B cell (primary cell): ENCODE measurements around the gene TRIM40. TPM values are rescaled to one million over a fixed set of nuclear protein-coding genes. Genes with fewer than 3 reads are reported as not detected.

Experiments
- ATAC-seq: fragments of 200-7000 bp; cut with Tn5 transposase; one replicate; pipeline ENCODE4 v1.10.0; 2021; ENCODE audit warnings: low read depth, mild to moderate bottlenecking, moderate number of reproducible peaks, moderate library complexity
- CTCF ChIA-PET: fragments of 350-600 bp; sonication (Branson Sonifier 250); formaldehyde crosslinking; loops from one replicate; lab custom pipeline; 2021; ENCODE audit warnings: antibody characterized with exemption, inconsistent platforms; lab: Charles Lee
- POLR2A ChIA-PET: fragments of 350-600 bp; sonication (Branson Sonifier 250); formaldehyde crosslinking; loops from one replicate; lab custom pipeline; 2021; ENCODE audit warnings: antibody characterized with exemption; lab: Charles Lee
- DNase-seq: peaks from one replicate; pipeline ENCODE4 v3.0.0; 2013
- H2AFZ ChIP-seq: 2 replicates; pipeline ENCODE4 v1.6.1; 2012; ENCODE audit warnings: mild to moderate bottlenecking, low read depth, low read length; ENCODE audit not compliant: insufficient read depth, poor library complexity, severe bottlenecking
- H3K27ac ChIP-seq, 2 donors: 1 replicate in 1 of 2; 2 replicates in 1 of 2; pipeline ENCODE4 v1.5.1; 2012 to 2013; ENCODE audit warnings: low read length in 2 of 2, mild to moderate bottlenecking in 2 of 2, moderate library complexity in 1 of 2
- H3K27me3 ChIP-seq, 4 experiments: fragments of 200-600 bp in 1 of 4; sonication (generic) in 1 of 4; replicated peaks in 1 of 4; 1 replicate in 2 of 4; 2 replicates in 2 of 4; pipeline versions ENCODE4 v1.6.1 to v1.7.0; 2013 to 2016; ENCODE audit warnings: low read length in 3 of 4, mild to moderate bottlenecking in 2 of 4, mixed read lengths in 1 of 4, moderate library complexity in 1 of 4; ENCODE audit not compliant: insufficient read depth in 4 of 4, control insufficient read depth in 3 of 4; ENCODE audit errors: control extremely low read depth in 1 of 4
- H3K36me3 ChIP-seq, 2 experiments: replicated peaks in 1 of 2; 1 replicate in 1 of 2; 2 replicates in 1 of 2; pipeline versions ENCODE4 v1.6.1 to v1.7.1; 2013; ENCODE audit warnings: low read length in 1 of 2; ENCODE audit not compliant: insufficient read depth in 2 of 2, control insufficient read depth in 1 of 2; ENCODE audit errors: control extremely low read depth in 1 of 2, extremely low read depth in 1 of 2
- H3K4me1 ChIP-seq, 2 donors: fragments of 200-600 bp in 1 of 2; sonication (generic) in 1 of 2; 1 replicate in 1 of 2; 2 replicates in 1 of 2; pipeline versions ENCODE4 v1.5.1 to v1.6.1; 2013 to 2017; ENCODE audit warnings: low read length in 2 of 2; ENCODE audit not compliant: control insufficient read depth in 2 of 2, insufficient read depth in 2 of 2
- H3K4me2 ChIP-seq: replicated peaks from 2 replicates; pipeline ENCODE3; 2012; ENCODE audit warnings: mild to moderate bottlenecking, low read depth, low read length; ENCODE audit not compliant: poor library complexity, severe bottlenecking
- H3K4me3 ChIP-seq, 5 experiments: fragments of 200-600 bp in 1 of 5; sonication (generic) in 1 of 5; 1 replicate in 3 of 5; 2 replicates in 2 of 5; pipeline versions ENCODE4 v1.5.1 to v1.7.0; 2011 to 2016; ENCODE audit warnings: low read length in 4 of 5, mild to moderate bottlenecking in 4 of 5, low read depth in 2 of 5, control low read depth in 1 of 5, moderate library complexity in 1 of 5; ENCODE audit not compliant: insufficient read depth in 1 of 5; ENCODE audit errors: control extremely low read depth in 1 of 5, extremely low read depth in 1 of 5
- H3K79me2 ChIP-seq: fragments of 200-600 bp; sonication (generic); one replicate; pipeline ENCODE4 v1.6.0; 2016; ENCODE audit warnings: low read length; ENCODE audit not compliant: control insufficient read depth, insufficient read depth
- H3K9ac ChIP-seq: fragments of 200-600 bp; sonication (generic); 2 replicates; pipeline ENCODE4 v1.6.1; 2017; ENCODE audit warnings: mild to moderate bottlenecking, low read length, moderate library complexity
- H3K9me3 ChIP-seq, 3 donors: one replicate each; pipeline versions ENCODE4 v1.6.1 to v1.7.1; 2013; ENCODE audit warnings: low read length in 2 of 3; ENCODE audit not compliant: control insufficient read depth in 2 of 3, insufficient read depth in 1 of 3; ENCODE audit errors: control extremely low read depth in 1 of 3
- H4K20me1 ChIP-seq: 2 replicates; pipeline ENCODE4 v1.6.0; 2012; ENCODE audit warnings: mild to moderate bottlenecking, low read length; ENCODE audit not compliant: insufficient read depth, control insufficient read depth, poor library complexity, severe bottlenecking
- H3K27ac Mint-ChIP-seq: one replicate; pipeline ENCODE4 v1.8.0; 2021; ENCODE audit warnings: mixed read lengths
- H3K27me3 Mint-ChIP-seq: one replicate; pipeline ENCODE4 v1.8.0; 2021; ENCODE audit warnings: mixed read lengths
- H3K4me1 Mint-ChIP-seq: one replicate; pipeline ENCODE4 v1.8.0; 2021; ENCODE audit warnings: mixed read lengths
- H3K4me3 Mint-ChIP-seq: one replicate; pipeline ENCODE4 v1.8.0; 2021; ENCODE audit warnings: mixed read lengths
- H3K9me3 Mint-ChIP-seq: one replicate; pipeline ENCODE4 v1.8.0; 2022; ENCODE audit warnings: mixed read lengths; ENCODE audit not compliant: insufficient read depth
- EZH2 ChIP-seq: IDR thresholded peaks from 2 replicates; pipeline ENCODE4 v1.6.1; 2012; ENCODE audit warnings: borderline replicate concordance, low read depth, mild to moderate bottlenecking, moderate library complexity, low read length; ENCODE audit not compliant: insufficient read depth, poor library complexity, severe bottlenecking
- WGBS: methylation state at CpG from one replicate; pipeline ENCODE4 v1.1.5; 2013; ENCODE audit warnings: missing lambda C conversion rate; ENCODE audit not compliant: insufficient coverage; 5-methylcytosine and 5-hydroxymethylcytosine counted together
- intact Hi-C: fragments of 100-400 bp; cut with micrococcal nuclease; formaldehyde crosslinking; loops from one replicate; pipeline ENCODE4 v1.10.0; 2022
- polyA plus RNA-seq: library from polyadenylated mRNA; depleted of rRNA; stranded (reverse); fragments of >200 nt; gene quantifications from 2 replicates; pipeline ENCODE4 v1.2.3, GENCODE V29; 2012
- total RNA-seq, 2 donors: library from RNA; stranded (reverse); fragments of 120-200 nt in 1 of 2; gene quantifications; 1 replicate in 1 of 2; 2 replicates in 1 of 2; pipeline versions ENCODE4 v1.2.3 to v1.2.4, GENCODE V29; 2013 to 2022
- TF ChIP-seq, protein P1 (sequence below): fragments of 200-600 bp; IDR thresholded peaks from one replicate; pipeline ENCODE4 v1.8.0; 2022; ENCODE audit warnings: antibody characterized with exemption, mild to moderate bottlenecking

The TRIM40 gene
- total and polyA plus RNA-seq, 2 donors (not counting 1 experiment from before 2014, with no cell fraction given) = not detected

DNA sequence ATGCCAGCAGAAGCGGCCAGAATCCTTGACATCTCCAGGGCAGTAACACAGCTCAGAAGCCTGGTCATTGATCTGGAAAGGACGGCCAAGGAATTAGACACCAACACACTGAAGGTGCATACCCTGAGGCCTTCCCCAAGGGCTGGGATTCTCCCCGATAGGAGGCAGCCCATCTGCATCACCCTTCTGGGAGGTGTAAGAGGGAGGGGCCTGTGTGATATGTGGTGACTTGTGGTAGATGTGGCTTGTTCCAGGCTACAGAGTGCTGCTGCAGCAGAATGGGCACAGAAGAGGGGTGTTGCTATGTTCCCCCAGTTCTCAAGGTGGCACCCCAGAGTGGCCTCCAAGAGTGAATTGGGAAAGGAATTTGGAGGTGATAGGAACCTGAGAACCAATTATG is 11.2 kb downstream of the TRIM40 start:
- no peak overlapping the region for H3K4me3 Mint-ChIP-seq
- ATAC-seq (no peak), DNase-seq (no peak)
- no peak overlapping the region for H3K4me2 ChIP-seq
- H3K27ac ChIP-seq = no peak overlapping the region
- H3K36me3 ChIP-seq = no peaks in the 10 kb centered on the region
- no peaks in the 10 kb centered on the region for H4K20me1 ChIP-seq
- H3K27me3 Mint-ChIP-seq = peaks cover 44% of the 10 kb centered on the region
- H3K4me1 Mint-ChIP-seq = no peaks in the 10 kb centered on the region
- WGBS = 93% methylated on average over 3 of the region's 3 CpGs
- peaks cover 0 to 33% (median 8%) of the 10 kb centered on the region in 4 experiments for H3K27me3 ChIP-seq
- intact Hi-C loops = no loop called here
- no peak overlapping the region for H3K27ac Mint-ChIP-seq
- no peaks in the 10 kb centered on the region for H3K9me3 Mint-ChIP-seq
- no peaks in the 10 kb centered on the region for H3K9me3 ChIP-seq
- H3K4me3 ChIP-seq = no peak overlapping the region
- no peak overlapping the region for H2AFZ ChIP-seq
- ChIA-PET CTCF (interaction anchor here (1.0 to 1.1 kb wide), 2 partner anchors 45 to 98 kb away, joined by 3 read pairs; no protein-coding TSS in a partner anchor), POLR2A (no interaction called here)
- H3K79me2 ChIP-seq = no peaks in the 10 kb centered on the region
- no peaks in the 10 kb centered on the region for H3K4me1 ChIP-seq
- H3K9ac ChIP-seq = no peak overlapping the region
- TF ChIP-seq, protein P1, sequence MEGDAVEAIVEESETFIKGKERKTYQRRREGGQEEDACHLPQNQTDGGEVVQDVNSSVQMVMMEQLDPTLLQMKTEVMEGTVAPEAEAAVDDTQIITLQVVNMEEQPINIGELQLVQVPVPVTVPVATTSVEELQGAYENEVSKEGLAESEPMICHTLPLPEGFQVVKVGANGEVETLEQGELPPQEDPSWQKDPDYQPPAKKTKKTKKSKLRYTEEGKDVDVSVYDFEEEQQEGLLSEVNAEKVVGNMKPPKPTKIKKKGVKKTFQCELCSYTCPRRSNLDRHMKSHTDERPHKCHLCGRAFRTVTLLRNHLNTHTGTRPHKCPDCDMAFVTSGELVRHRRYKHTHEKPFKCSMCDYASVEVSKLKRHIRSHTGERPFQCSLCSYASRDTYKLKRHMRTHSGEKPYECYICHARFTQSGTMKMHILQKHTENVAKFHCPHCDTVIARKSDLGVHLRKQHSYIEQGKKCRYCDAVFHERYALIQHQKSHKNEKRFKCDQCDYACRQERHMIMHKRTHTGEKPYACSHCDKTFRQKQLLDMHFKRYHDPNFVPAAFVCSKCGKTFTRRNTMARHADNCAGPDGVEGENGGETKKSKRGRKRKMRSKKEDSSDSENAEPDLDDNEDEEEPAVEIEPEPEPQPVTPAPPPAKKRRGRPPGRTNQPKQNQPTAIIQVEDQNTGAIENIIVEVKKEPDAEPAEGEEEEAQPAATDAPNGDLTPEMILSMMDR = no peak
- no peak for TF ChIP-seq EZH2

DNA sequence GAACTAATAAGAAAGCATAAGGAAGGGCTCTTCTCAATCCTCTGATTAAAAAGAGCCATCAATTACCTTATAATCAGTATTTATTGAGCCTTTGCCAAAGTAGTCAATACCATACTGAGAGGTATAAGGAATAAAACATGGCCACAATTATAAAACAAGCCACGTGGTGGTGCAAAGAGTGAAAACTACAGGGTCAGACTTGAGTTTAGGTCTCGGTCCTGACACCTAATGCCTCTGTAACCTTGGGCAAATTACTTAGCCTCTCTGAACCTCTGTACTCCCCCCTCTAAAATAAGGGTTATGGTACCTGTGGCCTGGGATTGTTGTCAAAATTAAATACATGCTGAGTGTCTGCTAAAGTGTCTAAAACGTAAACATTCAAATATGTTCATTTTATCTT is 13.3 kb downstream of the TRIM40 start:
- Mint-ChIP-seq H3K9me3 (no peaks in the 10 kb centered on the region), H3K4me3 (no peak overlapping the region), H3K4me1 (no peaks in the 10 kb centered on the region), H3K27me3 (peaks cover 52% of the 10 kb centered on the region), H3K27ac (no peak overlapping the region)
- intact Hi-C loops = no loop called here
- no peaks in the 10 kb centered on the region for H3K79me2 ChIP-seq
- peaks cover 0 to 35% (median 6%) of the 10 kb centered on the region in 4 experiments for H3K27me3 ChIP-seq
- H3K4me3 ChIP-seq = no peak overlapping the region
- CTCF ChIA-PET = no interaction called here
- ATAC-seq = no peak
- H3K4me1 ChIP-seq = no peaks in the 10 kb centered on the region
- no peak for DNase-seq
- no peaks in the 10 kb centered on the region for H3K9me3 ChIP-seq
- H3K4me2 ChIP-seq = no peak overlapping the region
- no peak overlapping the region for H3K27ac ChIP-seq
- no peaks in the 10 kb centered on the region for H4K20me1 ChIP-seq
- H2AFZ ChIP-seq = no peak overlapping the region
- no peak for TF ChIP-seq EZH2
- TF ChIP-seq, protein P1 = no peak
- POLR2A ChIA-PET = interaction anchor here (0.5 kb wide), 1 partner anchor 8 kb away, joined by 4 read pairs; no protein-coding TSS in a partner anchor
- WGBS = no CpG with 5 or more reads among the region's 3 CpGs
- H3K9ac ChIP-seq = no peak overlapping the region
- H3K36me3 ChIP-seq = no peaks in the 10 kb centered on the region
